Panc1 (cell line): Measurements from ENCODE around the gene EVC. TPM values are rescaled to one million over a fixed set of nuclear protein-coding genes. Genes with fewer than 3 reads are reported as not detected.

ENCODE experiments used
- ATAC-seq: fragments of 200-7000 bp; cut with Tn5 transposase; 2 replicates; pipeline ENCODE4 v1.9.1; 2020; ENCODE audit warnings: mild to moderate bottlenecking, moderate library complexity
- BruUV-seq: library from RNA; stranded (reverse); fragments of 400-500 nt; replicated peaks from 2 replicates; lab custom pipeline; 2021; lab: Mats Ljungman, UMichigan
- CTCF ChIA-PET: fragments of 300-600 bp; sonication (Branson Sonifier 250); formaldehyde crosslinking; loops from one replicate; lab custom pipeline; 2022; ENCODE audit warnings: antibody characterized with exemption; lab: Charles Lee
- POLR2A ChIA-PET: fragments of 300-600 bp; sonication (Branson Sonifier 250); formaldehyde crosslinking; loops from one replicate; lab custom pipeline; 2022; ENCODE audit warnings: antibody characterized with exemption; lab: Charles Lee
- DNase-seq: peaks from one replicate; pipeline ENCODE4 v3.0.0-alpha.2; 2010; ENCODE audit warnings: low read depth, low spot score
- H3K27ac ChIP-seq: 2 replicates; pipeline ENCODE4 v1.5.1; 2011; ENCODE audit warnings: mild to moderate bottlenecking, low read length, inconsistent platforms
- H3K27me3 ChIP-seq: fragments of 200-500 bp; sonication (Bioruptor generic); 2 replicates; pipeline ENCODE4 v1.6.0; 2014; ENCODE audit warnings: low read length, inconsistent platforms; ENCODE audit not compliant: control insufficient read depth, insufficient read depth
- H3K36me3 ChIP-seq: fragments of 200-500 bp; sonication (Bioruptor generic); 2 replicates; pipeline ENCODE4 v1.5.1; 2014; ENCODE audit warnings: inconsistent platforms, mild to moderate bottlenecking, low read length, moderate library complexity; ENCODE audit not compliant: control insufficient read depth, insufficient read depth
- H3K4me1 ChIP-seq: 2 replicates; pipeline ENCODE4 v1.5.1; 2011; ENCODE audit warnings: inconsistent platforms, mild to moderate bottlenecking, low read length, moderate library complexity; ENCODE audit not compliant: control insufficient read depth, insufficient read depth
- H3K4me3 ChIP-seq, 2 experiments: 2 replicates each; pipeline ENCODE4 v1.5.1; 2011 to 2012; ENCODE audit warnings: low read depth in 2 of 2, low read length in 2 of 2, mild to moderate bottlenecking in 2 of 2, inconsistent platforms in 1 of 2, moderate library complexity in 1 of 2
- H3K9me3 ChIP-seq: fragments of 200-500 bp; sonication (Bioruptor generic); 2 replicates; pipeline ENCODE4 v1.5.1; 2014; ENCODE audit warnings: low read depth, mild to moderate bottlenecking, inconsistent platforms, low read length, moderate library complexity; ENCODE audit not compliant: control insufficient read depth, insufficient read depth
- CTCF ChIP-seq: fragments of 450-650 bp; IDR thresholded peaks from 2 replicates; pipeline ENCODE4 v1.5.1; 2017; ENCODE audit warnings: mild to moderate bottlenecking
- POLR2AphosphoS5 ChIP-seq: IDR thresholded peaks from 2 replicates; pipeline ENCODE4 v1.6.1; 2012; ENCODE audit warnings: mild to moderate bottlenecking, low read depth, low read length, moderate library complexity
- REST ChIP-seq, 2 experiments: IDR thresholded peaks; 2 replicates each; pipeline ENCODE4 v1.6.1; 2011 to 2012; ENCODE audit warnings: low read depth in 2 of 2, control low read depth in 1 of 2, low read length in 1 of 2, mild to moderate bottlenecking in 1 of 2, moderate library complexity in 1 of 2; ENCODE audit not compliant: insufficient read depth in 1 of 2
- SIN3A ChIP-seq: IDR thresholded peaks from 2 replicates; pipeline ENCODE4 v1.6.1; 2012; ENCODE audit warnings: low read depth, mild to moderate bottlenecking, low read length, moderate library complexity, borderline replicate concordance; ENCODE audit not compliant: insufficient read depth
- TCF7L2 ChIP-seq: IDR thresholded peaks from 2 replicates; pipeline ENCODE4 v1.6.1; 2011; ENCODE audit warnings: mild to moderate bottlenecking, low read depth, low read length, inconsistent platforms
- in situ Hi-C: cut with HindIII; loops from 2 replicates; pipeline ENCODE4 v1.10.0; 2016; ENCODE audit warnings: low sequenced_read_pairs, low pct_unique_long_range_greater_than_20kb
- intact Hi-C: fragments of 100-400 bp; cut with micrococcal nuclease; formaldehyde crosslinking; loops from one replicate; pipeline ENCODE4 v1.10.0; 2022; ENCODE audit not compliant: unreplicated experiment
- total RNA-seq: library from RNA; stranded (reverse); gene quantifications from one replicate; pipeline ENCODE4 v1.2.1, GENCODE V29; 2021; ENCODE audit not compliant: unreplicated experiment

The EVC gene
- total RNA-seq, 1 experiment from 2014 or later = 12.1 TPM

GRCh38 chr4:5821665-5822358 lies 110.8 kb downstream of the EVC start:
- intact Hi-C loops (no loop called here), in situ Hi-C loops (no loop called here)
- no peaks in the 10 kb centered on the region for H3K27me3 ChIP-seq
- H3K9me3 ChIP-seq = no peaks in the 10 kb centered on the region
- POLR2A ChIA-PET = no interaction called here
- ATAC-seq = no peak
- BruUV-seq = no TSS peak
- TF ChIP-seq CTCF (peak; percentile 71), SIN3A (no peak)
- no peak overlapping the region for H3K4me3 ChIP-seq
- H3K4me1 ChIP-seq = no peaks in the 10 kb centered on the region
- no peaks in the 10 kb centered on the region for H3K36me3 ChIP-seq
- no peak overlapping the region for H3K27ac ChIP-seq
- DNase-seq = no peak
- CTCF ChIA-PET = no interaction called here

- H3K27me3 ChIP-seq = no peaks in the 10 kb centered on the region
- H3K36me3 ChIP-seq = no peaks in the 10 kb centered on the region
- in situ Hi-C loops = no loop called here
- no peak for DNase-seq
- POLR2A ChIA-PET = no interaction called here
- ATAC-seq = no peak
- no peaks in the 10 kb centered on the region for H3K4me1 ChIP-seq
- H3K9me3 ChIP-seq = no peaks in the 10 kb centered on the region
- TF ChIP-seq CTCF (no peak), REST (IDR thresholded peaks at IDR 0.05; ENCODE audit: insufficient read depth in 1 of 2, low read depth in 2 of 2, low read length in 1 of 2) (no peak), SIN3A (no peak), POLR2AphosphoS5 (no peak), TCF7L2 (no peak)
- no peak overlapping the region for H3K4me3 ChIP-seq
- CTCF ChIA-PET = no interaction called here
- no TSS peak for BruUV-seq
- intact Hi-C loops = no loop called here
- no peak overlapping the region for H3K27ac ChIP-seq
Measured at GRCh38 chr4:5822619-5823018, 111.6 kb downstream of the EVC start.
